GM23338 (cell line): ENCODE data around the gene KIT. TPM values are rescaled to one million over a fixed set of nuclear protein-coding genes. Genes with fewer than 3 reads are reported as not detected.

ENCODE experiments used
- ATAC-seq: fragments of 200-7000 bp; cut with Tn5 transposase; 3 replicates; pipeline ENCODE4 v1.9.1; 2020
- DNase-seq: peaks from one replicate; pipeline ENCODE4 v3.0.0-alpha.2; 2015; ENCODE audit warnings: low spot score
- H2AFZ ChIP-seq: fragments of 200-600 bp; sonication (generic); 2 replicates; pipeline ENCODE4 v1.8.0; 2016; ENCODE audit warnings: antibody characterized with exemption, mild to moderate bottlenecking, moderate library complexity
- H3F3A ChIP-seq: fragments of 200-600 bp; sonication (generic); replicated peaks from 2 replicates; pipeline ENCODE4 v1.8.0; 2017; ENCODE audit warnings: antibody characterized with exemption, mixed run types, low read depth
- H3K27ac ChIP-seq: fragments of 200-600 bp; sonication (generic); 2 replicates; pipeline ENCODE4 v1.6.1; 2016; ENCODE audit warnings: low read depth
- H3K27me3 ChIP-seq: fragments of 200-600 bp; sonication (generic); 2 replicates; pipeline ENCODE4 v1.8.0; 2016; ENCODE audit warnings: mild to moderate bottlenecking, mixed run types, moderate library complexity; ENCODE audit not compliant: insufficient read depth
- H3K36me3 ChIP-seq: fragments of 200-600 bp; sonication (generic); 2 replicates; pipeline ENCODE4 v1.8.0; 2016; ENCODE audit warnings: mild to moderate bottlenecking; ENCODE audit not compliant: insufficient read depth
- H3K4me1 ChIP-seq: fragments of 200-600 bp; sonication (generic); 2 replicates; pipeline ENCODE4 v1.8.0; 2016; ENCODE audit warnings: mild to moderate bottlenecking, moderate library complexity; ENCODE audit not compliant: insufficient read depth
- H3K4me2 ChIP-seq: fragments of 200-600 bp; sonication (generic); 2 replicates; pipeline ENCODE4 v1.7.1; 2017; ENCODE audit warnings: mixed run types
- H3K4me3 ChIP-seq: fragments of 200-600 bp; sonication (generic); 2 replicates; pipeline ENCODE4 v1.6.1; 2016; ENCODE audit warnings: mixed run types
- H3K79me2 ChIP-seq: fragments of 200-600 bp; sonication (generic); replicated peaks from 2 replicates; pipeline ENCODE4 v1.8.0; 2017; ENCODE audit warnings: mild to moderate bottlenecking; ENCODE audit not compliant: insufficient read depth
- H3K9me2 ChIP-seq: fragments of 200-600 bp; sonication (generic); 2 replicates; pipeline ENCODE4 v1.8.0; 2017; ENCODE audit not compliant: insufficient read depth
- H4K20me1 ChIP-seq: fragments of 200-600 bp; sonication (generic); replicated peaks from 2 replicates; pipeline ENCODE4 v1.8.0; 2017; ENCODE audit warnings: mild to moderate bottlenecking; ENCODE audit not compliant: insufficient read depth
- H3K27ac Mint-ChIP-seq: 2 replicates; pipeline ENCODE4 v1.8.0; 2020; ENCODE audit warnings: inconsistent platforms, mild to moderate bottlenecking, moderate library complexity, mixed read lengths
- H3K27me3 Mint-ChIP-seq: 3 replicates; pipeline ENCODE4 v1.8.0; 2022; ENCODE audit warnings: low read depth, mild to moderate bottlenecking, moderate library complexity, mixed read lengths, inconsistent platforms; ENCODE audit not compliant: insufficient read depth, poor library complexity
- H3K36me3 Mint-ChIP-seq: 3 replicates; pipeline ENCODE4 v1.8.0; 2021; ENCODE audit warnings: low read depth, mild to moderate bottlenecking, inconsistent platforms, moderate library complexity, mixed read lengths
- H3K4me1 Mint-ChIP-seq: 3 replicates; pipeline ENCODE4 v1.8.0; 2020; ENCODE audit warnings: mild to moderate bottlenecking, inconsistent platforms, mixed read lengths
- H3K4me3 Mint-ChIP-seq: 3 replicates; pipeline ENCODE4 v1.8.0; 2021; ENCODE audit warnings: moderate library complexity, mild to moderate bottlenecking, inconsistent platforms, mixed read lengths
- H3K9me3 Mint-ChIP-seq: 3 replicates; pipeline ENCODE4 v1.8.0; 2020; ENCODE audit warnings: moderate library complexity, mild to moderate bottlenecking, inconsistent platforms, mixed read lengths
- CREB1 ChIP-seq: fragments of 250-450 bp; sonication (Bioruptor Pico); IDR thresholded peaks from 2 replicates; pipeline ENCODE4 v1.5.0; 2020; ENCODE audit warnings: low read depth, mild to moderate bottlenecking, moderate library complexity
- CTCF ChIP-seq, 2 experiments: fragments of 200-600 bp in 1 of 2; sonication (generic) in 1 of 2; conservative IDR thresholded peaks; 2 replicates each; pipeline versions ENCODE4 v1.5.1 to v1.6.1; 2016 to 2017; ENCODE audit warnings: antibody characterized with exemption in 2 of 2, low read depth in 2 of 2, mild to moderate bottlenecking in 2 of 2, moderate library complexity in 1 of 2
- EZH2phosphoT487 ChIP-seq: fragments of 200-600 bp; sonication (generic); IDR thresholded peaks from one replicate; pipeline ENCODE4 v1.8.1; 2018; ENCODE audit warnings: antibody characterized with exemption; ENCODE audit not compliant: unreplicated experiment
- JUNB ChIP-seq: IDR thresholded peaks from one replicate; pipeline ENCODE4 v1.6.1; 2016; ENCODE audit warnings: antibody characterized with exemption; ENCODE audit not compliant: unreplicated experiment
- NANOG ChIP-seq: IDR thresholded peaks from 2 replicates; pipeline ENCODE4 v1.6.1; 2016; ENCODE audit warnings: antibody characterized with exemption, borderline replicate concordance
- POLR2AphosphoS5 ChIP-seq: IDR thresholded peaks from 2 replicates; pipeline ENCODE4 v1.6.1; 2016; ENCODE audit warnings: antibody characterized with exemption, low read depth
- STAT1 ChIP-seq: IDR thresholded peaks from one replicate; pipeline ENCODE4 v1.6.1; 2016; ENCODE audit warnings: antibody characterized with exemption; ENCODE audit not compliant: unreplicated experiment
- ZNF114 ChIP-seq: fragments of 250-450 bp; sonication (Bioruptor Pico); IDR thresholded peaks from 2 replicates; pipeline ENCODE4 v1.5.0; 2020; ENCODE audit warnings: mild to moderate bottlenecking, moderate library complexity
- ZNF462 ChIP-seq: fragments of 250-450 bp; sonication (Bioruptor Pico); IDR thresholded peaks from 2 replicates; pipeline ENCODE4 v1.5.0; 2020; ENCODE audit warnings: mild to moderate bottlenecking, moderate library complexity
- polyA plus RNA-seq: library from polyadenylated mRNA; unstranded; fragments of >200 nt; fragmentation: Nextera tagmentation; extraction: Ambion mirVana; gene quantifications from 2 replicates; pipeline ENCODE4 v1.2.1, GENCODE V29; 2016
- total RNA-seq: library from RNA; depleted of rRNA; stranded (reverse); fragments of >200 nt; shearing (Covaris generic); gene quantifications from 2 replicates; pipeline ENCODE4 v1.2.3, GENCODE V29; 2014

The KIT gene
- total and polyA plus RNA-seq, 2 experiments from 2014 or later = 9.0 to 28.4 TPM

- no peak for TF ChIP-seq ZNF462
- TF ChIP-seq JUNB = no peak
- TF ChIP-seq ZNF114 (CRISPR knock-in tag) = no peak
- no peak for TF ChIP-seq POLR2AphosphoS5
- TF ChIP-seq STAT1 = no peak
- TF ChIP-seq CREB1 = no peak
Observed at GRCh38 chr4:54696649-54697048, 38.9 kb downstream of the KIT start (continued).

- H3K27ac ChIP-seq = no peak overlapping the region
- H2AFZ ChIP-seq = no peak overlapping the region
- H3K36me3 Mint-ChIP-seq = peaks cover 21% of the 10 kb centered on the region
- DNase-seq (no peak), ATAC-seq (no peak)
- no peak overlapping the region for H3K4me2 ChIP-seq
- no peaks in the 10 kb centered on the region for H3K27me3 ChIP-seq
- H3K4me3 Mint-ChIP-seq = no peak overlapping the region
- no peaks in the 10 kb centered on the region for H3K27me3 Mint-ChIP-seq
- H3K9me2 ChIP-seq = 0 out of 2 replicates have a peak, but pooled peaks cover 3% of the 10 kb centered on the region
- peaks cover 3% of the 10 kb centered on the region; the same call in 2 of the 3 replicates for H3K4me1 Mint-ChIP-seq
- no peak overlapping the region for H3K27ac Mint-ChIP-seq
- H3K79me2 ChIP-seq = no peaks in the 10 kb centered on the region
- H3K4me1 ChIP-seq = peaks cover 4% of the 10 kb centered on the region; the same call in 1 of the 2 replicates
- H3K9me3 Mint-ChIP-seq = no peaks in the 10 kb centered on the region
- no peaks in the 10 kb centered on the region; the same call in 1 of the 2 replicates for H3K36me3 ChIP-seq
- no peak overlapping the region for H3K4me3 ChIP-seq
- no peaks in the 10 kb centered on the region for H4K20me1 ChIP-seq
- H3F3A ChIP-seq = no peaks in the 10 kb centered on the region
- TF ChIP-seq CTCF (conservative IDR thresholded peaks at IDR 0.05; ENCODE audit: low read depth in 2 of 2) (no peak), ZNF462 (no peak), EZH2phosphoT487 (no peak), NANOG (no peak), STAT1 (no peak), JUNB (no peak)
Observed at GRCh38 chr4:54700986-54701385, 43.2 kb downstream of the KIT start.
